Urinary bladder (tissue), 4 donors: ENCODE data around the gene ZKSCAN1. TPM values are rescaled to one million over a fixed set of nuclear protein-coding genes. Genes with fewer than 3 reads are reported as not detected.

Experiments
- DNase-seq: peaks from one replicate; pipeline ENCODE4 v3.0.0-alpha.2; 2015; ENCODE audit errors: extremely low spot score
- H3K27ac ChIP-seq: one replicate; pipeline ENCODE4 v1.5.1; 2013; ENCODE audit warnings: low read depth, mild to moderate bottlenecking, moderate library complexity
- H3K36me3 ChIP-seq: one replicate; pipeline ENCODE4 v1.6.1; 2013; ENCODE audit warnings: mild to moderate bottlenecking, moderate library complexity; ENCODE audit not compliant: insufficient read depth
- H3K4me1 ChIP-seq: one replicate; pipeline ENCODE4 v1.6.1; 2013; ENCODE audit warnings: mild to moderate bottlenecking, moderate library complexity; ENCODE audit not compliant: insufficient read depth
- H3K4me3 ChIP-seq: one replicate; pipeline ENCODE4 v1.5.1; 2013; ENCODE audit warnings: low read depth, low read length
- WGBS: extraction: QIAGEN DNeasy Blood & Tissue Kit; methylation state at CpG from one replicate; pipeline ENCODE4 v1.1.7; 2013; 5-methylcytosine and 5-hydroxymethylcytosine counted together
- polyA plus RNA-seq: library from polyadenylated mRNA; stranded (reverse); fragments of 200-250 nt; gene quantifications from one replicate; pipeline ENCODE4 v1.2.3, GENCODE V29; 2013
- total RNA-seq: library from RNA; depleted of rRNA; stranded (reverse); fragments of >200 nt; gene quantifications from one replicate; pipeline ENCODE4 v1.2.3, GENCODE V29; 2014
- donor health status: healthy with polysubstance abuse.
- donor health status: healthy.

Gene ZKSCAN1
- total and polyA plus RNA-seq, 2 donors = 14.3 to 51.5 TPM

DNA sequence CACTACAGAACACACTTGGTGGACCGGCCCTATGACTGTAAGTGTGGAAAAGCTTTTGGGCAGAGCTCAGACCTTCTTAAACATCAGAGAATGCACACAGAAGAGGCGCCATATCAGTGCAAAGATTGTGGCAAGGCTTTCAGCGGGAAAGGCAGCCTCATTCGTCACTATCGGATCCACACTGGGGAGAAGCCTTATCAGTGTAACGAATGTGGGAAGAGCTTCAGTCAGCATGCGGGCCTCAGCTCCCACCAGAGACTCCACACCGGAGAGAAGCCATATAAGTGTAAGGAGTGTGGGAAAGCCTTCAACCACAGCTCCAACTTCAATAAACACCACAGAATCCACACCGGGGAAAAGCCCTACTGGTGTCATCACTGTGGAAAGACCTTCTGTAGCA, 48.8 kb downstream of the ZKSCAN1 start:
- 95% methylated on average over 9 of the region's 9 CpGs for WGBS
- H3K36me3 ChIP-seq = peaks cover 3% of the 10 kb centered on the region
- no peak overlapping the region for H3K27ac ChIP-seq
- H3K4me3 ChIP-seq = no peak overlapping the region
- H3K4me1 ChIP-seq = peaks cover 2% of the 10 kb centered on the region
- DNase-seq = no peak

DNA sequence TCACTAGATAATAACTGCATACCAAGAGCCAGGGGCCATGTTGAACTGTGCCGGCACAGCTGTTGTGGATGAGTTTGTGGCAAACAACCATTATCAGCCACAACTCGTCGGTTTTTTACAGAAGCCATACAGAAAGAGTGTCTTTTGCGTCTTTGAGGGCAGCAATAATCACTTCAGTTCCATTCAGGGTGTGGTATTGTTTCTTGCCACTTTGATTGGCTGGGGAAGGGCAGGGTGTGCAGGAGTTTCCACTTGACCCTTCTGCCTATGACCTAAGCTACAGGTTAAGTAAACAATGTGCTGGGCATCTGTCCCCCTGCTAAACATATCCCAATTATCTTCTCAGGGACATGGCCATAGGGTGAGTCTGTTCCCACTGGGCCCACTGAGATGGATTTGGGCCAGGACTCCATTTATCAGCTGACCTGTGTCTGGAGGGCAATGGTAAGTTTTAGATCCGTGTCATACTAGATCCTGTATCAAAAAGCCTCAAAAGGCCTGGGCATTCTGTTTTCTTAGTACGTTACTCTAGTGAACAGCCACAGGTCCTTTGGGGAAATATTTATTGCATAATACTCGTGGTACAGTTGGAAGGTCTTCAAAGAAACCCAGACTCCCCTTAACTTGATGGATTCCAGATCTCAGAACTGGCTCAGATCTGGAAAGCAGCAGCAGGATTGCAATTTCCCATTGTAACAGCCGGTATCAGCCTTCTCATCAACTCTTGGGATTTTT, 50.2 kb downstream of the ZKSCAN1 start:
- peaks cover 3% of the 10 kb centered on the region for H3K36me3 ChIP-seq
- no peak overlapping the region for H3K4me3 ChIP-seq
- H3K4me1 ChIP-seq = peaks cover 2% of the 10 kb centered on the region
- WGBS = 27% methylated on average over 8 of the region's 8 CpGs
- no peak overlapping the region for H3K27ac ChIP-seq
- DNase-seq = no peak

- peaks cover 2% of the 10 kb centered on the region for H3K4me1 ChIP-seq
- no peak for DNase-seq
- no peak overlapping the region for H3K27ac ChIP-seq
- 90% methylated on average over 7 of the region's 7 CpGs for WGBS
- no peak overlapping the region for H3K4me3 ChIP-seq
- peaks cover 8% of the 10 kb centered on the region for H3K36me3 ChIP-seq
Observed at GRCh38 chr7:100066953-100067352, 51.6 kb downstream of the ZKSCAN1 start.

GRCh38 chr7:100069991-100070390, 54.6 kb downstream of the ZKSCAN1 start:
- Histone ChIP-seq H3K36me3 (peaks cover 14% of the 10 kb centered on the region), H3K27ac (no peak overlapping the region), H3K4me1 (peaks cover 2% of the 10 kb centered on the region), H3K4me3 (no peak overlapping the region)
- no peak for DNase-seq
- WGBS = 97% methylated on average over 5 of the region's 5 CpGs

DNA sequence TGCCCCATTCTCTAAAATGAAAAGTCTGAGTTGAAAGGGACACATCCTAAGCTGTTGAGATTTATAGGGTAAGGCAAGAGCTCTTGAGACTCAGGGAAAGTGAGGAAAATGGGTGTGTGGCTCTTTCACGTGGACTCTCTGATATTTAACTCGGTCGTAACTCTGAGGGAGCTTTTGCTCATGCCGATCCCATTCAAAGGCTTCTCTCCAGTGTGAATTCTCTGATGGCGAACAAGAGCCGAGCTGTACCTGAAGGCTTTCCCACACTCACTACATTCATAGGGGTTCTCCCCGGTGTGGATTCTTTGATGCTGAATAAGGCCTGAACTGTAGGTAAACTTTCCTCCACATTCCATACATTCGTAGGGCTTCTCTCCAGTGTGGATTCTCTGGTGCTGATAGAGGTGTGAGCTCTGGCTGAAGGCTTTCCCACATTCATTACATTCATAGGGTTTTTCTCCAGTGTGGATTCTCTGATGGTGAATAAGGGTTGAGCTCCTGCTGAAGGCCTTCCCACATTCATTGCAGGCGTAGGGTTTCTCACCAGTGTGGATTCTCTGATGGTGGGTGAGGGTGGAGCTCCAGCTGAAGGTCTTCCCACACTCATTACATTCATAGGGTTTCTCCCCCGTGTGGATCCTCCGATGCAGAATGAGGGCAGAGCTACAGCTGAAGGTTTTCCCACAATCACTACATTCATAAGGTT, 55.8 kb downstream of the ZKSCAN1 start:
- H3K36me3 ChIP-seq = peaks cover 21% of the 10 kb centered on the region
- 99% methylated on average over 11 of the region's 11 CpGs for WGBS
- no peak for DNase-seq
- H3K4me1 ChIP-seq = no peaks in the 10 kb centered on the region
- no peak overlapping the region for H3K4me3 ChIP-seq
- no peak overlapping the region for H3K27ac ChIP-seq

DNA sequence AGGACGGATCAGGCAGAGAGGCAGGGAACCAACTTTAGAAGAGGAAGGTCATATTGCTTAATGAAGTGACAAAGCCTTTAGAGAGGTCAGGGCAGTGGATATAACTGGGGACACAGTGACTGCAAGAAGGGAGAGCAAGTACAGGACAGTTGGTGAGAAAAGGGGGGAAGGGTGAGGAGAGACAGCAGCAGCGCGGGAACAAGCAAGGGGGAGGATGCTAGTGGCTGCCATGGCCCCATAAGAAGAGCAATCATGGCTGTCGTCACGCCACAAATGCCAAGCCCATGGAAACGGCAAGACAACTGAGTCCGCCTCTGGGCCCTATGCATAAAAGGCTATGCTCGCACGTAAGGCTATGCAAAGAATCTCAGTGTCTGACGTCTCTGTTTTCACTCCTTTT, 57.1 kb downstream of the ZKSCAN1 start:
- Histone ChIP-seq H3K4me1 (no peaks in the 10 kb centered on the region), H3K4me3 (no peak overlapping the region), H3K27ac (no peak overlapping the region), H3K36me3 (peaks cover 21% of the 10 kb centered on the region)
- DNase-seq = no peak
- 98% methylated on average over 10 of the region's 10 CpGs for WGBS

GRCh38 chr7:100074841-100075240, 59.4 kb downstream of the ZKSCAN1 start:
- H3K36me3 ChIP-seq = peaks cover 21% of the 10 kb centered on the region
- H3K27ac ChIP-seq = no peak overlapping the region
- DNase-seq = no peak
- 96% methylated on average over 7 of the region's 7 CpGs for WGBS
- peaks cover 1% of the 10 kb centered on the region for H3K4me1 ChIP-seq
- H3K4me3 ChIP-seq = no peak overlapping the region

DNA sequence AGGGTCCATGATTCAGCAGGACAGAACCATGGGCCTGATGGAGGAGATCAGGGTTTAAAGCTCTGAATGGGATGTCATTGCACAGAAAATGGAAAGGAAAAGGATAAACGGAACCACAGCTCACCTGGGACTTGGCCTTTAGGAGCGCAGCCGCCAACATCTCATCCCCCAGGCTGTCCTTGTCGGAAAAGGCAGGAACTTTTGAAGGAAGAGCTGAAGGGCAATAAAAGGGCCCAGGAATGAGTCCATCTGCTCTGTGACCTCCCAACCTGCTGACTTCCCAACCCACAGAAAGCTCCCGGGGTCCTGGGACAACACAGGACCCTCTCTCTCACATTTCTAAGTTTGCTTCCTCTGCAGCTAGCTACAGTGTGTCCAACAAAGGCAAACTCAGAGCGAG, 60.0 kb downstream of the ZKSCAN1 start:
- H3K4me3 ChIP-seq = no peak overlapping the region
- H3K4me1 ChIP-seq = peaks cover 1% of the 10 kb centered on the region
- peaks cover 21% of the 10 kb centered on the region for H3K36me3 ChIP-seq
- DNase-seq = no peak
- H3K27ac ChIP-seq = no peak overlapping the region
- 95% methylated on average over 6 of the region's 6 CpGs for WGBS

- Histone ChIP-seq H3K4me3 (no peak overlapping the region), H3K36me3 (peaks cover 14% of the 10 kb centered on the region), H3K27ac (no peak overlapping the region), H3K4me1 (peaks cover 1% of the 10 kb centered on the region)
- DNase-seq = no peak
- 93% methylated on average over 4 of the region's 4 CpGs for WGBS
Observed at GRCh38 chr7:100077205-100077604, 61.8 kb downstream of the ZKSCAN1 start.

DNA sequence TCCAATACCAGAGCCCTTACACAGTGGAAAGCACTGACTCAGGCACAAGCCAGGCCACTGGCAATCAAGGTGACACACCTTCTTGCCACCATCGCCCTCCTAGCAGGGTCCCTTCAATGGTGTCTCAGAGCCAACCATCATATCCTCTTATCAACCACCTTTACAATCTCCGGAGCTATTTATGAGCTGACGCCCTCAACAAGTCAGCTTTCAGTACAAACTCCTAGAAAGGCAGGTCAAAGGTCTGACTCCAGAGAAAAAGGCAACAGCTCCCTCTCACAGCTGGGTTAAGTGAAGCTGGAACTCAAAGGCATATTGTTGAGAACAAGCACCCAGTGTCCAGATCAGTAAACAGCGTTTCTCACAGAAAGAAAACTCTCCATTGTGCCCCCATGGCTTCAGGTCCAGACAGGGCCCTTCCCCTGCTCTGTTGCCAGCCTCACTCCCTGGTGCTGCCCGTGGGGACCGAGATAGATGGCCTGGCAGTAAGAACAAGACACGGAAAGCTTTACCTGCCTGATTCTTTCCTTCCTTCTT, 63.7 kb downstream of the ZKSCAN1 start:
- Histone ChIP-seq H3K4me3 (no peak overlapping the region), H3K27ac (no peak overlapping the region), H3K36me3 (peaks cover 8% of the 10 kb centered on the region), H3K4me1 (peaks cover 1% of the 10 kb centered on the region)
- no peak for DNase-seq
- WGBS = 77% methylated on average over 7 of the region's 7 CpGs

- no peaks in the 10 kb centered on the region for H3K36me3 ChIP-seq
- no peak for DNase-seq
- H3K4me3 ChIP-seq = peak overlapping the region; percentile 65
- peaks cover 1% of the 10 kb centered on the region for H3K4me1 ChIP-seq
- peak overlapping the region; percentile 78 for H3K27ac ChIP-seq
- under 1% methylated on average over 34 of the region's 34 CpGs for WGBS
Observed at GRCh38 chr7:100080907-100081534, 65.6 kb downstream of the ZKSCAN1 start.

DNA sequence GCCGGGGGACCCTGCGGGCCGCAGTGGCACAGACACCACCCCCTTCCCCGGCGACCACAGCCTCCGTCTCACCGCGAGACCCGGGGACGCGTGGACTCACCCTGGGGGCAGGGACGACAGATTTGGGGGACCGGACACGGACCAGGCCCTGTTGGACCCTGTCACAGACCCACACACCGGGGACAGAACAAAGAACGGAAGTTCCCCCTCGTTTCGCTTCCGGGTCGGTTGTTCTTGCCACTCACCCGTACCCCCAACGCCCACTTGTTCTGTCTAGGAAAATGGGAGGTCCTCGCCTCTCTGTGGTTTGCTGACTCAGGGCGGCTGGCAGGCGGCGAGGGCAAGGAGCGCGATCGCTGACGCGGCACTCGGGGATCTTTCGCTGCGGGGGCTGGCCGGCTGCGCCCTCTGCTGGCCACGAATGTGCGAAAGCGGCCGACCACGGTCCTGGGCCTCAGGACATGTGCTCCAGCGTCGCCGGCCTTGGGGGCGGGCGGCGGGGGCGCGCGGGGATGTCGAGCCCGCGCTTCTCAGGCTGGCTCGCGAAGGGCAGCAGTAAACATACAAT, 66.2 kb downstream of the ZKSCAN1 start, which contains the start of gene ZNF3:
ZNF3 (minus strand) TSS at position 189 of the 568 bp plus-strand sequence. CDS start 4,366 bp downstream, outside the sequence.
- H3K4me3 ChIP-seq = peak within 1 kb of the TSS; percentile 65
- H3K36me3 ChIP-seq = no peaks in the 10 kb centered on the region
- under 1% methylated on average over 55 of the region's 55 CpGs for WGBS
- peak within 1 kb of the TSS; percentile 78 for H3K27ac ChIP-seq
- peak; percentile 98 for DNase-seq
- H3K4me1 ChIP-seq = peaks cover 1% of the 10 kb centered on the region

- H3K4me3 ChIP-seq = no peak overlapping the region
- WGBS = 58% methylated on average over 4 of the region's 4 CpGs
- no peak overlapping the region for H3K27ac ChIP-seq
- no peaks in the 10 kb centered on the region for H3K36me3 ChIP-seq
- DNase-seq = no peak
- H3K4me1 ChIP-seq = peaks cover 1% of the 10 kb centered on the region
Observed at GRCh38 chr7:100082978-100083377, 67.6 kb downstream of the ZKSCAN1 start.
